H9 (cell line): ENCODE measurements around the gene SUGP1. TPM values are rescaled to one million over a fixed set of nuclear protein-coding genes. Genes with fewer than 3 reads are reported as not detected.

Experiments
- DNase-seq: peaks from one replicate; pipeline ENCODE4 v3.0.0-alpha.2; 2017
- H2AFZ ChIP-seq: one replicate; pipeline ENCODE4 v1.6.1; 2013; ENCODE audit warnings: mild to moderate bottlenecking, low read length, control low read depth, moderate library complexity
- H2AK5ac ChIP-seq: 2 replicates; pipeline ENCODE4 v1.6.1; 2013; ENCODE audit warnings: low read length, control low read depth, mixed read lengths; ENCODE audit not compliant: insufficient read length
- H2BK120ac ChIP-seq: one replicate; pipeline ENCODE4 v1.6.1; 2013; ENCODE audit warnings: low read depth, mild to moderate bottlenecking, low read length, control low read depth, inconsistent platforms; ENCODE audit not compliant: poor library complexity, severe bottlenecking
- H2BK12ac ChIP-seq: 2 replicates; pipeline ENCODE4 v1.6.1; 2013; ENCODE audit warnings: low read length, control low read depth, mixed read lengths, low read depth; ENCODE audit not compliant: insufficient read length
- H2BK15ac ChIP-seq: 2 replicates; pipeline ENCODE4 v1.6.1; 2013; ENCODE audit warnings: low read depth, low read length, control low read depth
- H2BK20ac ChIP-seq: one replicate; pipeline ENCODE4 v1.6.1; 2013; ENCODE audit warnings: low read depth, mild to moderate bottlenecking, low read length, control low read depth, inconsistent platforms; ENCODE audit not compliant: poor library complexity, severe bottlenecking
- H2BK5ac ChIP-seq: 2 replicates; pipeline ENCODE4 v1.6.1; 2013; ENCODE audit warnings: low read length, control low read depth, mixed read lengths; ENCODE audit not compliant: insufficient read length
- H3K14ac ChIP-seq: 2 replicates; pipeline ENCODE4 v1.6.1; 2013; ENCODE audit warnings: low read length, control low read depth; ENCODE audit not compliant: insufficient read depth
- H3K18ac ChIP-seq: 2 replicates; pipeline ENCODE4 v1.6.1; 2013; ENCODE audit warnings: low read depth, mild to moderate bottlenecking, mixed read lengths, low read length, control low read depth; ENCODE audit not compliant: insufficient read length
- H3K23ac ChIP-seq: 2 replicates; pipeline ENCODE4 v1.6.1; 2013; ENCODE audit warnings: low read length, control low read depth, mixed read lengths, low read depth; ENCODE audit not compliant: insufficient read length
- H3K23me2 ChIP-seq: 2 replicates; pipeline ENCODE4 v1.6.1; 2013; ENCODE audit warnings: low read depth, mild to moderate bottlenecking, mixed read lengths, low read length, control low read depth; ENCODE audit not compliant: insufficient read length, poor library complexity, severe bottlenecking
- H3K27ac ChIP-seq: 2 replicates; pipeline ENCODE4 v1.5.1; 2013; ENCODE audit warnings: low read length, control low read depth, mixed read lengths, low read depth; ENCODE audit not compliant: insufficient read length
- H3K27me3 ChIP-seq: 2 replicates; pipeline ENCODE4 v1.6.1; 2013; ENCODE audit warnings: low read length, control low read depth, inconsistent platforms; ENCODE audit not compliant: insufficient read depth
- H3K4ac ChIP-seq: 2 replicates; pipeline ENCODE4 v1.6.1; 2013; ENCODE audit warnings: low read depth, mild to moderate bottlenecking, control low read depth, inconsistent platforms, low read length, moderate library complexity
- H3K4me1 ChIP-seq: 2 replicates; pipeline ENCODE4 v1.6.1; 2013; ENCODE audit warnings: low read length, control low read depth, inconsistent platforms; ENCODE audit not compliant: insufficient read depth
- H3K4me2 ChIP-seq: 2 replicates; pipeline ENCODE4 v1.6.1; 2013; ENCODE audit warnings: low read length, control low read depth, mixed read lengths; ENCODE audit not compliant: insufficient read length, insufficient read depth
- H3K56ac ChIP-seq: 2 replicates; pipeline ENCODE4 v1.6.1; 2013; ENCODE audit warnings: low read depth, mild to moderate bottlenecking, mixed read lengths, low read length, control low read depth; ENCODE audit not compliant: insufficient read length
- H3K79me1 ChIP-seq: 2 replicates; pipeline ENCODE4 v1.6.1; 2013; ENCODE audit warnings: low read depth, mild to moderate bottlenecking, moderate library complexity, low read length, control low read depth, inconsistent platforms; ENCODE audit not compliant: insufficient read depth, poor library complexity, severe bottlenecking
- H3K79me2 ChIP-seq: 2 replicates; pipeline ENCODE4 v1.6.1; 2013; ENCODE audit warnings: low read length, control low read depth, inconsistent platforms; ENCODE audit not compliant: insufficient read depth
- H3K9ac ChIP-seq: 2 replicates; pipeline ENCODE4 v1.6.1; 2013; ENCODE audit warnings: low read length, control low read depth, mixed read lengths; ENCODE audit not compliant: insufficient read length; ENCODE audit errors: extremely low read depth
- H3K9me3 ChIP-seq: one replicate; pipeline ENCODE4 v1.6.1; 2013; ENCODE audit warnings: low read depth, low read length, inconsistent platforms; ENCODE audit not compliant: control insufficient read depth
- H3T11ph ChIP-seq: one replicate; pipeline ENCODE4 v1.6.1; 2013; ENCODE audit warnings: mild to moderate bottlenecking, low read length, control low read depth, inconsistent platforms
- H4K20me1 ChIP-seq: one replicate; pipeline ENCODE4 v1.6.1; 2013; ENCODE audit not compliant: control insufficient read depth, insufficient read length, insufficient read depth
- H4K5ac ChIP-seq: 2 replicates; pipeline ENCODE4 v1.6.1; 2013; ENCODE audit warnings: low read depth, mild to moderate bottlenecking, mixed read lengths, low read length, control low read depth; ENCODE audit not compliant: insufficient read length
- H4K8ac ChIP-seq: replicated peaks from 2 replicates; pipeline ENCODE4 v1.6.1; 2013; ENCODE audit warnings: low read length, control low read depth, mixed read lengths, low read depth; ENCODE audit not compliant: insufficient read length
- H4K91ac ChIP-seq: 2 replicates; pipeline ENCODE4 v1.6.1; 2013; ENCODE audit warnings: low read depth, mild to moderate bottlenecking, moderate library complexity, mixed read lengths, low read length, control low read depth; ENCODE audit not compliant: insufficient read length
- H3K27ac Mint-ChIP-seq, 3 experiments: 2 replicates in 2 of 3; 3 replicates in 1 of 3; pipeline ENCODE4 v1.8.0; 2020 to 2021; ENCODE audit warnings: mixed read lengths in 3 of 3, mild to moderate bottlenecking in 1 of 3, moderate library complexity in 1 of 3
- H3K27me3 Mint-ChIP-seq: 2 replicates; pipeline ENCODE4 v1.8.0; 2021; ENCODE audit warnings: low read depth, mild to moderate bottlenecking, moderate library complexity, mixed read lengths
- H3K36me3 Mint-ChIP-seq, 3 experiments: 2 replicates in 2 of 3; 3 replicates in 1 of 3; pipeline ENCODE4 v1.8.0; 2020 to 2021; ENCODE audit warnings: low read depth in 3 of 3, mixed read lengths in 3 of 3; ENCODE audit not compliant: insufficient read depth in 1 of 3
- H3K4me1 Mint-ChIP-seq, 2 experiments: 2 replicates each; pipeline ENCODE4 v1.8.0; 2020; ENCODE audit warnings: mixed read lengths in 2 of 2
- H3K4me3 Mint-ChIP-seq, 2 experiments: 2 replicates in 1 of 2; 3 replicates in 1 of 2; pipeline ENCODE4 v1.8.0; 2020 to 2021; ENCODE audit warnings: mild to moderate bottlenecking in 2 of 2, mixed read lengths in 2 of 2, moderate library complexity in 1 of 2
- H3K9me3 Mint-ChIP-seq, 2 experiments: 2 replicates in 1 of 2; 3 replicates in 1 of 2; pipeline ENCODE4 v1.8.0; 2020; ENCODE audit warnings: mild to moderate bottlenecking in 2 of 2, mixed read lengths in 2 of 2, moderate library complexity in 1 of 2
- WGBS: extraction: QIAGEN DNeasy Blood & Tissue Kit; methylation state at CpG from one replicate; pipeline ENCODE4 v1.1.7; 2013; ENCODE audit warnings: missing lambda C conversion rate, low lambda C conversion rate, mixed read lengths; ENCODE audit not compliant: insufficient read length; ENCODE audit errors: extremely low coverage; 5-methylcytosine and 5-hydroxymethylcytosine counted together
- total RNA-seq: library from RNA; stranded (reverse); gene quantifications from 2 replicates; pipeline ENCODE4 v1.2.1, GENCODE V29; 2021
- TF ChIP-seq, protein P1 (sequence below): fragments of 200-600 bp; sonication (generic); conservative IDR thresholded peaks from 3 replicates; pipeline ENCODE4 v1.8.0; 2021; ENCODE audit warnings: antibody characterized with exemption, mild to moderate bottlenecking

Gene SUGP1
- total RNA-seq, 1 experiment from 2014 or later, result 103 TPM

- no peaks in the 10 kb centered on the region; the same call in 1 of the 2 replicates for H3K4me1 ChIP-seq
- no peak overlapping the region for H2AFZ ChIP-seq
- H3K18ac ChIP-seq, result no peak overlapping the region
- H2BK15ac ChIP-seq, result no peak overlapping the region
- no peak overlapping the region for H4K91ac ChIP-seq
- Mint-ChIP-seq H3K36me3 (peaks cover 13 to 29% (median 25%) of the 10 kb centered on the region in 3 experiments), H3K9me3 (no peaks in the 10 kb centered on the region), H3K27ac (no peak overlapping the region; a peak in 1 of 7 replicates), H3K4me3 (no peak overlapping the region), H3K4me1 (no peaks in the 10 kb centered on the region), H3K27me3 (no peaks in the 10 kb centered on the region; the same call in 1 of the 2 replicates)
- H3K23me2 ChIP-seq, result no peaks in the 10 kb centered on the region
- TF ChIP-seq, protein P1, sequence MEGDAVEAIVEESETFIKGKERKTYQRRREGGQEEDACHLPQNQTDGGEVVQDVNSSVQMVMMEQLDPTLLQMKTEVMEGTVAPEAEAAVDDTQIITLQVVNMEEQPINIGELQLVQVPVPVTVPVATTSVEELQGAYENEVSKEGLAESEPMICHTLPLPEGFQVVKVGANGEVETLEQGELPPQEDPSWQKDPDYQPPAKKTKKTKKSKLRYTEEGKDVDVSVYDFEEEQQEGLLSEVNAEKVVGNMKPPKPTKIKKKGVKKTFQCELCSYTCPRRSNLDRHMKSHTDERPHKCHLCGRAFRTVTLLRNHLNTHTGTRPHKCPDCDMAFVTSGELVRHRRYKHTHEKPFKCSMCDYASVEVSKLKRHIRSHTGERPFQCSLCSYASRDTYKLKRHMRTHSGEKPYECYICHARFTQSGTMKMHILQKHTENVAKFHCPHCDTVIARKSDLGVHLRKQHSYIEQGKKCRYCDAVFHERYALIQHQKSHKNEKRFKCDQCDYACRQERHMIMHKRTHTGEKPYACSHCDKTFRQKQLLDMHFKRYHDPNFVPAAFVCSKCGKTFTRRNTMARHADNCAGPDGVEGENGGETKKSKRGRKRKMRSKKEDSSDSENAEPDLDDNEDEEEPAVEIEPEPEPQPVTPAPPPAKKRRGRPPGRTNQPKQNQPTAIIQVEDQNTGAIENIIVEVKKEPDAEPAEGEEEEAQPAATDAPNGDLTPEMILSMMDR, result no peak
- no peak overlapping the region for H3K4ac ChIP-seq
- H3K14ac ChIP-seq, result no peak overlapping the region
- H3K27ac ChIP-seq, result no peak overlapping the region
- no peaks in the 10 kb centered on the region for H3K27me3 ChIP-seq
- no peak overlapping the region for H2BK12ac ChIP-seq
- H3K56ac ChIP-seq, result no peak overlapping the region
- no peak overlapping the region for H4K8ac ChIP-seq
- H2BK20ac ChIP-seq, result no peak overlapping the region
- no peak overlapping the region for H3K9ac ChIP-seq
- no peaks in the 10 kb centered on the region for H3K9me3 ChIP-seq
- H3K23ac ChIP-seq, result no peak overlapping the region
- no peaks in the 10 kb centered on the region for H3K79me2 ChIP-seq
- WGBS, result no CpG with 5 or more reads among the region's 13 CpGs
- H2BK5ac ChIP-seq, result no peak overlapping the region
- no peak overlapping the region for H2BK120ac ChIP-seq
- no peak for DNase-seq
- H3K4me2 ChIP-seq, result no peak overlapping the region
- H4K5ac ChIP-seq, result no peak overlapping the region
- H3T11ph ChIP-seq, result no peak overlapping the region
- H4K20me1 ChIP-seq, result no peaks in the 10 kb centered on the region
- no peaks in the 10 kb centered on the region for H3K79me1 ChIP-seq
- H2AK5ac ChIP-seq, result no peak overlapping the region
These were observed 36.7 kb upstream of the SUGP1 start for GRCh38 chr19:19356901-19357566.
